ENCODE data around the gene NOL9.

NOL9 gene

GRCh38 chr1:6475381-6476133 is 78.8 kb downstream of the NOL9 start:
- TF ChIP-seq EZH2phosphoT487 (IDR thresholded peaks at IDR 0.05; ENCODE audit: low read depth) (no peak), CTCF (IDR thresholded peaks at IDR 0.05; ENCODE audit: low read depth, low read length) (peak; percentile 81)
- H4K20me1 ChIP-seq (ENCODE audit: insufficient read depth, low read length) = no peaks in the 10 kb centered on the region
- no peaks in the 10 kb centered on the region for H3K4me1 ChIP-seq (ENCODE audit: low read length)
- 0 out of 2 replicates have a peak overlapping the region, but pooled peaks have one; percentile 25 for H2AFZ ChIP-seq (ENCODE audit: low read depth, low read length)
- no peaks in the 10 kb centered on the region for H3K79me2 ChIP-seq (ENCODE audit: low read length)
- peak overlapping the region; percentile 71 for H3K4me2 ChIP-seq (ENCODE audit: low read length)
- H3K36me3 ChIP-seq (replicated peaks; ENCODE audit: low read depth, low read length) = no peaks in the 10 kb centered on the region
- H3K27ac ChIP-seq (ENCODE audit: low read length) = no peak overlapping the region
- H3K9me3 ChIP-seq (ENCODE audit: insufficient read depth, low read length) = no peaks in the 10 kb centered on the region
- peak overlapping the region; percentile 51 for H3K4me3 ChIP-seq (ENCODE audit: low read length)
- no peak overlapping the region for H3K9ac ChIP-seq (ENCODE audit: low read length)
- no peaks in the 10 kb centered on the region for H3K27me3 ChIP-seq (ENCODE audit: low read depth, low read length)

GRCh38 chr1:6474815-6475282 is 79.5 kb downstream of the NOL9 start:
- Histone ChIP-seq H3K79me2 (ENCODE audit: low read length) (no peaks in the 10 kb centered on the region), H3K27ac (ENCODE audit: low read length) (no peak overlapping the region), H3K9me3 (ENCODE audit: insufficient read depth, low read length) (no peaks in the 10 kb centered on the region), H4K20me1 (ENCODE audit: insufficient read depth, low read length) (no peaks in the 10 kb centered on the region), H3K4me2 (ENCODE audit: low read length) (no peak overlapping the region), H2AFZ (ENCODE audit: low read depth, low read length) (no peak overlapping the region), H3K36me3 (replicated peaks; ENCODE audit: low read depth, low read length) (no peaks in the 10 kb centered on the region), H3K9ac (ENCODE audit: low read length) (no peak overlapping the region), H3K27me3 (ENCODE audit: low read depth, low read length) (no peaks in the 10 kb centered on the region), H3K4me3 (ENCODE audit: low read length) (no peak overlapping the region), H3K4me1 (ENCODE audit: low read length) (no peaks in the 10 kb centered on the region)
- TF ChIP-seq CTCF (IDR thresholded peaks at IDR 0.05; ENCODE audit: low read depth, low read length) (no peak), EZH2phosphoT487 (IDR thresholded peaks at IDR 0.05; ENCODE audit: low read depth) (no peak)

- TF ChIP-seq EZH2phosphoT487 (IDR thresholded peaks at IDR 0.05; ENCODE audit: low read depth) (no peak), CTCF (IDR thresholded peaks at IDR 0.05; ENCODE audit: low read depth, low read length) (no peak)
- Histone ChIP-seq H3K4me2 (ENCODE audit: low read length) (no peak overlapping the region), H3K27me3 (ENCODE audit: low read depth, low read length) (no peaks in the 10 kb centered on the region), H3K36me3 (replicated peaks; ENCODE audit: low read depth, low read length) (no peaks in the 10 kb centered on the region), H2AFZ (ENCODE audit: low read depth, low read length) (no peak overlapping the region), H3K4me3 (ENCODE audit: low read length) (no peak overlapping the region), H3K9ac (ENCODE audit: low read length) (no peak overlapping the region), H3K9me3 (ENCODE audit: insufficient read depth, low read length) (no peaks in the 10 kb centered on the region), H3K4me1 (ENCODE audit: low read length) (no peaks in the 10 kb centered on the region), H3K27ac (ENCODE audit: low read length) (no peak overlapping the region), H4K20me1 (ENCODE audit: insufficient read depth, low read length) (no peaks in the 10 kb centered on the region), H3K79me2 (ENCODE audit: low read length) (no peaks in the 10 kb centered on the region)
These were observed 80.1 kb downstream of the NOL9 start for GRCh38 chr1:6473974-6474814.

GRCh38 chr1:6473156-6473555 is 81.2 kb downstream of the NOL9 start:
- Histone ChIP-seq H3K36me3 (replicated peaks; ENCODE audit: low read depth, low read length) (no peaks in the 10 kb centered on the region), H3K27ac (ENCODE audit: low read length) (no peak overlapping the region), H2AFZ (ENCODE audit: low read depth, low read length) (no peak overlapping the region), H3K79me2 (ENCODE audit: low read length) (no peaks in the 10 kb centered on the region), H3K4me2 (ENCODE audit: low read length) (no peak overlapping the region), H3K4me3 (ENCODE audit: low read length) (no peak overlapping the region), H3K4me1 (ENCODE audit: low read length) (no peaks in the 10 kb centered on the region), H3K9ac (ENCODE audit: low read length) (no peak overlapping the region), H3K9me3 (ENCODE audit: insufficient read depth, low read length) (no peaks in the 10 kb centered on the region), H4K20me1 (ENCODE audit: insufficient read depth, low read length) (no peaks in the 10 kb centered on the region), H3K27me3 (ENCODE audit: low read depth, low read length) (no peaks in the 10 kb centered on the region)
- TF ChIP-seq EZH2phosphoT487 (IDR thresholded peaks at IDR 0.05; ENCODE audit: low read depth) = no peak
- no peak for TF ChIP-seq CTCF (IDR thresholded peaks at IDR 0.05; ENCODE audit: low read depth, low read length)
